HepG2 (cell line): ENCODE results near the gene ANKRD65. TPM values are rescaled to one million over a fixed set of nuclear protein-coding genes. Genes with fewer than 3 reads are reported as not detected.

Experiments used
- ARNTL ChIP-seq: sonication (generic); formaldehyde crosslinking; IDR thresholded peaks from 2 replicates; pipeline ENCODE4 v1.4.0; 2020; ENCODE audit warnings: mild to moderate bottlenecking, missing genetic modification reagents
- ESRRA ChIP-seq: sonication (generic); formaldehyde crosslinking; IDR thresholded peaks from 2 replicates; pipeline ENCODE4 v1.5.1; 2020; ENCODE audit warnings: mild to moderate bottlenecking, low read depth, missing genetic modification reagents
- GATA4 ChIP-seq: sonication (generic); IDR thresholded peaks from 2 replicates; pipeline ENCODE4 v1.6.1; 2016; ENCODE audit warnings: antibody characterized with exemption, low read depth, borderline replicate concordance
- MATR3 ChIP-seq: sonication (generic); formaldehyde crosslinking; IDR thresholded peaks from 2 replicates; pipeline ENCODE4 v1.4.0; 2020; ENCODE audit warnings: missing genetic modification reagents
- NR2C2 ChIP-seq: sonication (generic); formaldehyde crosslinking; IDR thresholded peaks from 2 replicates; pipeline ENCODE4 v1.4.0; 2020; ENCODE audit warnings: missing genetic modification reagents, mild to moderate bottlenecking, moderate library complexity, borderline replicate concordance
- NR2F6 ChIP-seq, 2 experiments: IDR thresholded peaks; 2 replicates each; pipeline ENCODE4 v1.6.1; 2016; ENCODE audit warnings: antibody characterized with exemption in 1 of 2, mild to moderate bottlenecking in 1 of 2
- POLR2G ChIP-seq: fragments of 200-400 bp; formaldehyde crosslinking; IDR thresholded peaks from 2 replicates; pipeline ENCODE4 v1.6.1; 2018; ENCODE audit warnings: mild to moderate bottlenecking, low read depth, low read length, moderate library complexity
- RAD21 ChIP-seq: fragments of 450-650 bp; formaldehyde crosslinking; IDR thresholded peaks from 2 replicates; pipeline ENCODE4 v1.5.0; 2020; ENCODE audit warnings: mild to moderate bottlenecking
- SOX5 ChIP-seq: IDR thresholded peaks from 2 replicates; pipeline ENCODE4 v1.6.1; 2016; ENCODE audit warnings: borderline replicate concordance
- ZBTB3 ChIP-seq: sonication (generic); formaldehyde crosslinking; IDR thresholded peaks from 2 replicates; pipeline ENCODE4 v1.4.0; 2020; ENCODE audit warnings: low read depth, mild to moderate bottlenecking, moderate library complexity, missing genetic modification reagents, borderline replicate concordance
- ZNF264 ChIP-seq: sonication (generic); formaldehyde crosslinking; IDR thresholded peaks from 2 replicates; pipeline ENCODE4 v1.4.0; 2020; ENCODE audit warnings: missing genetic modification reagents
- ZNF556 ChIP-seq: sonication (generic); formaldehyde crosslinking; IDR thresholded peaks from 2 replicates; pipeline ENCODE4 v1.4.0; 2020; ENCODE audit warnings: mild to moderate bottlenecking, missing genetic modification reagents, borderline replicate concordance
- ZNF564 ChIP-seq: sonication (generic); formaldehyde crosslinking; IDR thresholded peaks from 2 replicates; pipeline ENCODE4 v1.8.1; 2023; ENCODE audit warnings: mild to moderate bottlenecking, missing genetic modification reagents
- ZSCAN30 ChIP-seq: sonication (generic); formaldehyde crosslinking; IDR thresholded peaks from 2 replicates; pipeline ENCODE4 v1.5.0; 2020; ENCODE audit warnings: mild to moderate bottlenecking, missing genetic modification reagents
- polyA plus RNA-seq, 8 experiments: library from polyadenylated mRNA; depleted of rRNA in 3 of 8; stranded (reverse) in 7 of 8; unstranded in 1 of 8; fragments of >200 nt; fragmentation: Illumina TruSeq in 4 of 8; extraction: Trizol in 4 of 8; gene quantifications; 2 replicates each; pipeline versions ENCODE4 v1.2.1 to v1.2.3, GENCODE V29; 2011 to 2016; ENCODE audit warnings: low read depth in 4 of 8, missing spikeins in 1 of 8, mixed read lengths in 1 of 8; ENCODE audit not compliant: insufficient read depth in 1 of 8
- total RNA-seq, 5 experiments: library from RNA; depleted of rRNA; stranded (reverse); fragments of >200 nt; fragmentation: Illumina TruSeq; extraction: Trizol; gene quantifications; 2 replicates each; pipeline ENCODE4 v1.2.3, GENCODE V29; 2016; ENCODE audit warnings: low read depth in 1 of 5
- TF ChIP-seq, protein P1 (sequence below): sonication (generic); formaldehyde crosslinking; IDR thresholded peaks from 2 replicates; pipeline ENCODE4 v1.4.0; 2020; ENCODE audit warnings: mild to moderate bottlenecking, missing genetic modification reagents
- TF ChIP-seq, protein P2 (sequence below): sonication (generic); formaldehyde crosslinking; IDR thresholded peaks from 2 replicates; pipeline ENCODE4 v1.8.0; 2022; ENCODE audit warnings: missing genetic modification reagents, low read depth, mild to moderate bottlenecking, borderline replicate concordance
- TF ChIP-seq, protein P3 (sequence below): sonication (generic); formaldehyde crosslinking; IDR thresholded peaks from 2 replicates; pipeline ENCODE4 v1.4.0; 2020; ENCODE audit warnings: missing genetic modification reagents
- TF ChIP-seq, protein P4 (sequence below): sonication (generic); formaldehyde crosslinking; IDR thresholded peaks from 2 replicates; pipeline ENCODE4 v1.9.0; 2022; ENCODE audit warnings: missing genetic modification reagents, mild to moderate bottlenecking, borderline replicate concordance

The ANKRD65 gene
- total and polyA plus RNA-seq, 2 of the 13 experiments (the other 11 are each of a cell fraction or from before 2014, with no cell fraction given), result 12.1 to 30.1 TPM

DNA sequence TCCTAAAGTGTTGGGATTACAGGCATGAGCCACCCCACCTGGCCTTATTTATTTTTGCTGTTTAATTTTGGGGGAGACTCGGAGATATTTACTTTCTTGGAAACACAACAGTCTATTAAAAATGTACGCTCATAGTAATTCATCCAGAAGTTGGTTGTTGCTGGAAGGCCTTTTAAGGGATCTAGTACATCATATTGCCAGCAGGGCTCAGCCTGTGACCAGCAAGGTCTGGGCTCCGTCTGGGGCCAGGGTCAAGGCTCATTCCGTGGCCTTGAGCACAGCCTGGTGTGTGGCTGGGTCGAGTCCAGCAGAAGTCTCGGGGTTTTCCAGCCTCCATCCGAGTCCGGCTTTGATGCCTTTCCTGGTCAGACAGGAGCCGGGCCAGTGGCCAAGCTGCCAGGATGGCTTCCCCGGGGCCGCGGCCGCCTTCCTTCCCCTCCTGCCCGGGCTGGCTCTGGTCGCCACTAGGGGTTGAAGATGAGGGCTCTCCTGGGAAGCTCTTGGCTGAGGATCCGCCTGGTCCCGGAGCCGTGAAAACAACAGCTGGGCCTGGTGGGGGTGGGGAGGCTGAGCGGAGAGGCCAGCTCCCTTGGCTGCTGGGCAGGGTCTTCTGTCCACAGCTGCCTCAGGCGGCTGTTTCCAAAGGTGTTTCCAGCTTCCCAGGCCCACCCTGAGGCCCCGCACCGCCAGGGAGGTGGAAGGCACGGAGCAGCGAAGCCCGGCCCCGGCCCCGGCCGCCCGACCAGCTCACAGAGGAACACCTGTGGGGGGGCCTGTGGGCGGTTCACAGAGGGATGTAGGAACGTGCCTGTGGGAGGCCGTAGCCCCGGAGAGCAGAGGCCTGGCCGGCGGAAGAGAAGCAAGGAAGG, 9.3 kb upstream of the ANKRD65 start (continued):
- 0 out of 2 replicates have a peak, but pooled peaks have one; percentile 29 for TF ChIP-seq SOX5
- TF ChIP-seq, protein P1, sequence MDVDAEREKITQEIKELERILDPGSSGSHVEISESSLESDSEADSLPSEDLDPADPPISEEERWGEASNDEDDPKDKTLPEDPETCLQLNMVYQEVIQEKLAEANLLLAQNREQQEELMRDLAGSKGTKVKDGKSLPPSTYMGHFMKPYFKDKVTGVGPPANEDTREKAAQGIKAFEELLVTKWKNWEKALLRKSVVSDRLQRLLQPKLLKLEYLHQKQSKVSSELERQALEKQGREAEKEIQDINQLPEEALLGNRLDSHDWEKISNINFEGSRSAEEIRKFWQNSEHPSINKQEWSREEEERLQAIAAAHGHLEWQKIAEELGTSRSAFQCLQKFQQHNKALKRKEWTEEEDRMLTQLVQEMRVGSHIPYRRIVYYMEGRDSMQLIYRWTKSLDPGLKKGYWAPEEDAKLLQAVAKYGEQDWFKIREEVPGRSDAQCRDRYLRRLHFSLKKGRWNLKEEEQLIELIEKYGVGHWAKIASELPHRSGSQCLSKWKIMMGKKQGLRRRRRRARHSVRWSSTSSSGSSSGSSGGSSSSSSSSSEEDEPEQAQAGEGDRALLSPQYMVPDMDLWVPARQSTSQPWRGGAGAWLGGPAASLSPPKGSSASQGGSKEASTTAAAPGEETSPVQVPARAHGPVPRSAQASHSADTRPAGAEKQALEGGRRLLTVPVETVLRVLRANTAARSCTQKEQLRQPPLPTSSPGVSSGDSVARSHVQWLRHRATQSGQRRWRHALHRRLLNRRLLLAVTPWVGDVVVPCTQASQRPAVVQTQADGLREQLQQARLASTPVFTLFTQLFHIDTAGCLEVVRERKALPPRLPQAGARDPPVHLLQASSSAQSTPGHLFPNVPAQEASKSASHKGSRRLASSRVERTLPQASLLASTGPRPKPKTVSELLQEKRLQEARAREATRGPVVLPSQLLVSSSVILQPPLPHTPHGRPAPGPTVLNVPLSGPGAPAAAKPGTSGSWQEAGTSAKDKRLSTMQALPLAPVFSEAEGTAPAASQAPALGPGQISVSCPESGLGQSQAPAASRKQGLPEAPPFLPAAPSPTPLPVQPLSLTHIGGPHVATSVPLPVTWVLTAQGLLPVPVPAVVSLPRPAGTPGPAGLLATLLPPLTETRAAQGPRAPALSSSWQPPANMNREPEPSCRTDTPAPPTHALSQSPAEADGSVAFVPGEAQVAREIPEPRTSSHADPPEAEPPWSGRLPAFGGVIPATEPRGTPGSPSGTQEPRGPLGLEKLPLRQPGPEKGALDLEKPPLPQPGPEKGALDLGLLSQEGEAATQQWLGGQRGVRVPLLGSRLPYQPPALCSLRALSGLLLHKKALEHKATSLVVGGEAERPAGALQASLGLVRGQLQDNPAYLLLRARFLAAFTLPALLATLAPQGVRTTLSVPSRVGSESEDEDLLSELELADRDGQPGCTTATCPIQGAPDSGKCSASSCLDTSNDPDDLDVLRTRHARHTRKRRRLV (CRISPR knock-in tag), result peak; percentile 40; the same call in 1 of the 2 replicates
- TF ChIP-seq ZNF556, result peak; percentile 40; the same call in 1 of the 2 replicates
- TF ChIP-seq, protein P2, sequence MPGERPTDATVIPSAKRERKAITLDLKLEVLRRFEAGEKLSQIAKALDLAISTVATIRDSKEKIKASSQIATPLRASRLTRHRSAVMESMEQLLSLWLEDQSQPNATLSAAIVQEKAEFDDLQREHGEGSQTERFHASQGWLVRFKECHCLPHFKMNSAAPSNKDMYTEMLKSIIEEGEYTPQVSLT (CRISPR knock-in tag), result 0 out of 2 replicates have a peak, but pooled peaks have one; percentile 59
- peak; percentile 19; the same call in 1 of the 2 replicates for TF ChIP-seq RAD21
- peak; percentile 33; the same call in 1 of the 2 replicates for TF ChIP-seq ZNF264 (CRISPR knock-in tag)
- peak; percentile 81 for TF ChIP-seq POLR2G
- peak; percentile 33; the same call in 1 of the 2 replicates for TF ChIP-seq NR2C2 (CRISPR knock-in tag)
- TF ChIP-seq, protein P3, sequence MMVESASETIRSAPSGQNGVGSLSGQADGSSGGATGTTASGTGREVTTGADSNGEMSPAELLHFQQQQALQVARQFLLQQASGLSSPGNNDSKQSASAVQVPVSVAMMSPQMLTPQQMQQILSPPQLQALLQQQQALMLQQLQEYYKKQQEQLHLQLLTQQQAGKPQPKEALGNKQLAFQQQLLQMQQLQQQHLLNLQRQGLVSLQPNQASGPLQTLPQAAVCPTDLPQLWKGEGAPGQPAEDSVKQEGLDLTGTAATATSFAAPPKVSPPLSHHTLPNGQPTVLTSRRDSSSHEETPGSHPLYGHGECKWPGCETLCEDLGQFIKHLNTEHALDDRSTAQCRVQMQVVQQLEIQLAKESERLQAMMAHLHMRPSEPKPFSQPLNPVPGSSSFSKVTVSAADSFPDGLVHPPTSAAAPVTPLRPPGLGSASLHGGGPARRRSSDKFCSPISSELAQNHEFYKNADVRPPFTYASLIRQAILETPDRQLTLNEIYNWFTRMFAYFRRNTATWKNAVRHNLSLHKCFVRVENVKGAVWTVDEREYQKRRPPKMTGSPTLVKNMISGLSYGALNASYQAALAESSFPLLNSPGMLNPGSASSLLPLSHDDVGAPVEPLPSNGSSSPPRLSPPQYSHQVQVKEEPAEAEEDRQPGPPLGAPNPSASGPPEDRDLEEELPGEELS (CRISPR knock-in tag), result peak; percentile 11; the same call in 1 of the 2 replicates
- TF ChIP-seq ZBTB3, result 0 out of 2 replicates have a peak, but pooled peaks have one; percentile 17
- no peak; the same call in 1 of the 2 replicates for TF ChIP-seq ZSCAN30
- peak; percentile 85; the same call in 1 of the 2 replicates for TF ChIP-seq ZNF564
- TF ChIP-seq MATR3 (CRISPR knock-in tag), result no peak
- TF ChIP-seq ARNTL (CRISPR knock-in tag), result no peak
- TF ChIP-seq, protein P4, sequence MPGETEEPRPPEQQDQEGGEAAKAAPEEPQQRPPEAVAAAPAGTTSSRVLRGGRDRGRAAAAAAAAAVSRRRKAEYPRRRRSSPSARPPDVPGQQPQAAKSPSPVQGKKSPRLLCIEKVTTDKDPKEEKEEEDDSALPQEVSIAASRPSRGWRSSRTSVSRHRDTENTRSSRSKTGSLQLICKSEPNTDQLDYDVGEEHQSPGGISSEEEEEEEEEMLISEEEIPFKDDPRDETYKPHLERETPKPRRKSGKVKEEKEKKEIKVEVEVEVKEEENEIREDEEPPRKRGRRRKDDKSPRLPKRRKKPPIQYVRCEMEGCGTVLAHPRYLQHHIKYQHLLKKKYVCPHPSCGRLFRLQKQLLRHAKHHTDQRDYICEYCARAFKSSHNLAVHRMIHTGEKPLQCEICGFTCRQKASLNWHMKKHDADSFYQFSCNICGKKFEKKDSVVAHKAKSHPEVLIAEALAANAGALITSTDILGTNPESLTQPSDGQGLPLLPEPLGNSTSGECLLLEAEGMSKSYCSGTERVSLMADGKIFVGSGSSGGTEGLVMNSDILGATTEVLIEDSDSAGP (CRISPR knock-in tag), result peak; percentile 78; the same call in 1 of the 2 replicates
- 0 out of 2 replicates have a peak, but pooled peaks have one; percentile 57 for TF ChIP-seq NR2F6 (IDR thresholded peaks at IDR 0.05)
- peak; percentile 77 for TF ChIP-seq NR2F6 (CRISPR knock-in tag; IDR thresholded peaks at IDR 0.05)
- TF ChIP-seq ESRRA (CRISPR knock-in tag), result peak; percentile 60; the same call in 1 of the 2 replicates
- 0 out of 2 replicates have a peak, but pooled peaks have one; percentile 22 for TF ChIP-seq GATA4
